ENCODE measurements around the gene TMEM115.

Gene TMEM115

GRCh38 chr3:50339485-50340146, 19.7 kb downstream of the TMEM115 start:
- intact Hi-C loops (cut with micrococcal nuclease): loop anchor here (5.0 kb wide), 1 partner anchor 102 kb away; the partner anchor contains the start of gene GNAI2
- Mint-ChIP-seq H3K27ac (peak overlapping the region; percentile 96), H3K4me1 (ENCODE audit: low read depth) (peaks cover 63% of the 10 kb centered on the region), H3K27me3 (no peaks in the 10 kb centered on the region), H3K9me3 (no peaks in the 10 kb centered on the region), H3K36me3 (ENCODE audit: low read depth) (peaks cover 60% of the 10 kb centered on the region), H3K4me3 (peak overlapping the region; percentile 78)

GRCh38 chr3:50338965-50339364, 20.4 kb downstream of the TMEM115 start:
- H3K36me3 Mint-ChIP-seq (ENCODE audit: low read depth): peaks cover 66% of the 10 kb centered on the region
- H3K27ac Mint-ChIP-seq: peak overlapping the region; percentile 96
- H3K27me3 Mint-ChIP-seq: no peaks in the 10 kb centered on the region
- intact Hi-C loops (cut with micrococcal nuclease): loop anchor here (5.0 kb wide), 1 partner anchor 102 kb away; the partner anchor contains the start of gene GNAI2
- H3K9me3 Mint-ChIP-seq: no peaks in the 10 kb centered on the region
- H3K4me3 Mint-ChIP-seq: peak overlapping the region; percentile 78
- peaks cover 63% of the 10 kb centered on the region for H3K4me1 Mint-ChIP-seq (ENCODE audit: low read depth)

GRCh38 chr3:50337175-50337861, 22.0 kb downstream of the TMEM115 start:
- Mint-ChIP-seq H3K27ac (peak overlapping the region; percentile 96), H3K36me3 (ENCODE audit: low read depth) (peaks cover 83% of the 10 kb centered on the region), H3K4me1 (ENCODE audit: low read depth) (peaks cover 54% of the 10 kb centered on the region), H3K4me3 (peak overlapping the region; percentile 78), H3K27me3 (no peaks in the 10 kb centered on the region), H3K9me3 (no peaks in the 10 kb centered on the region)
- intact Hi-C loops (cut with micrococcal nuclease): loop anchor here (1.0 to 5.0 kb wide), 3 partner anchors 9 to 100 kb away; partner anchors contain the start of genes GNAI2, IFRD2 and TUSC2

DNA sequence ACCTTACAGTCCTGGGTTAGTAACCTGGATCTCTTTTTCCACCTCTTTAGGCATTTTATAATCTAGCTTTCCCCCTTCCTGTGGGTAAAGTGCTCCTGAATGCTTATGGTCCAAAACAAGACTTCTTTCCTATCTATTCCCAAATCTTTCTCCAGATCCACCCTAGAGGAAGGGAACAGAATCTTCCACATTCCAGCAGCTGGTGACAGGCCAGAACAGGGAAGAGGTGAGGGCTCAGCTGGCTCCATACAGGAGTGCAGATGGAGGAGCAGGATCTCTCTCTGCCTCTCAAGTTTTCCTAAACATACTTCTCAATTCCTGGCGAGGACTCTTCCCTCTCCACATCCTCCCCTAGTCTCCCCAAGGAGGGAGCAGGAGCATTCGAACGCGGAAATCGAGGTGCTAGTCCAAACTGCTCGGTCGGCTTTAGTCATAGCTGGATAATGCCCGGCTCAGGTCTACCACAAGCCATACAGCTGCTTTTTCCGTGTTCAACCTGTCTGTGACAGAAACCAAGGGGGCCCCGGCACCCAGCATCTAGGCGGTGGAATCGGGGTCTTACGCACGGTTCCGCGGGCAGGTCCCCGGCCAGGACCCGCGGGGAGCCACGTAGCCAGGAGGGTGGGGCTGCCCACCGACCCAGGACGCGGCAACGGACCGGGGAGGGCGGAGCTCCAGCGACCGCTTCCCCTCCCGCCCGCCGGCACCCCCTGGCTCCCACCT, 22.7 kb downstream of the TMEM115 start:
- Mint-ChIP-seq H3K36me3 (ENCODE audit: low read depth) (peaks cover 90% of the 10 kb centered on the region), H3K27me3 (no peaks in the 10 kb centered on the region)
- intact Hi-C loops (cut with micrococcal nuclease): loop anchor here (1.0 to 5.0 kb wide), 3 partner anchors 8 to 99 kb away; partner anchors contain the start of genes GNAI2, IFRD2 and TUSC2

DNA sequence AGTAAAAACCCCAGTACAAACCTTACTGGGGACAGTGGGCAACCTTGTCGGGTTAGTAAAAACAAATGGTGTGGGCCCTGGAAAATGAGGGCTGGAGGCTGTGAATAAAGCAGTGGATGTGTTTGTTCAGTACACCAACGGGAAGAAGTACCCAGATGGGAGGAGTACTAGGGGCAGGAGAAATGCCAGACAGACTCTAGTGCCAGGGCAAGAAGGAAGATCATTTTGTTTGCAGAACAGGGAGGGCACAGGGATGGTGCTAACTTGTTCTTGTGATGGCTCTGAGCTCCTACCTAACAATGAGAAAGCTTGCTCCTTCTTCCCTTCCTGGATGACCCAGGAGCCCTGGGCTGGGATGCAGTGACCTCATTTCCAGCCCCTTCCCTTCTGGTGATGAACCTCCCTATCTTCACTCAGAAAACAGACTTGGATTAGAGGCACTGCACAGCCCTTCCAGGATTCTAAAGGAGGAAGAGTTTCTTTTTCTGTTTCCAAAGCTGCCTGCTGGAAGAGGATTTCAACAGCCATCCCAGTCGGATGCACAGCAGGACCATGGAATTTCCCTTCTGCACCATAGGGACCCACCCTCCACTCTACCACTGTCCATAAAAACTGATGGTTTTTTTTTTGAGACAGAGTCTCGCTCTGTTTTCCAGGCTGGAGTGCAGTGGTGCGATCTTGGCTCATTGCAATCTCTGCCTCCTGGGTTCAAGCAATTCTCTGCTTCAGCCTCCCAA, 24.8 kb downstream of the TMEM115 start:
- Mint-ChIP-seq H3K4me3 (no peak overlapping the region), H3K27me3 (no peaks in the 10 kb centered on the region), H3K4me1 (ENCODE audit: low read depth) (peaks cover 57% of the 10 kb centered on the region), H3K36me3 (ENCODE audit: low read depth) (peaks cover 99% of the 10 kb centered on the region), H3K9me3 (no peaks in the 10 kb centered on the region), H3K27ac (peak overlapping the region; percentile 59)
- intact Hi-C loops (cut with micrococcal nuclease): loop anchor here (5.0 kb wide), 1 partner anchor 97 kb away; the partner anchor contains the start of gene GNAI2

More for the DNA sequence above, 22.7 kb downstream of the TMEM115 start:
- Mint-ChIP-seq H3K27ac (peak overlapping the region; percentile 96), H3K4me3 (peak overlapping the region; percentile 78), H3K9me3 (no peaks in the 10 kb centered on the region), H3K4me1 (ENCODE audit: low read depth) (peaks cover 51% of the 10 kb centered on the region)

DNA sequence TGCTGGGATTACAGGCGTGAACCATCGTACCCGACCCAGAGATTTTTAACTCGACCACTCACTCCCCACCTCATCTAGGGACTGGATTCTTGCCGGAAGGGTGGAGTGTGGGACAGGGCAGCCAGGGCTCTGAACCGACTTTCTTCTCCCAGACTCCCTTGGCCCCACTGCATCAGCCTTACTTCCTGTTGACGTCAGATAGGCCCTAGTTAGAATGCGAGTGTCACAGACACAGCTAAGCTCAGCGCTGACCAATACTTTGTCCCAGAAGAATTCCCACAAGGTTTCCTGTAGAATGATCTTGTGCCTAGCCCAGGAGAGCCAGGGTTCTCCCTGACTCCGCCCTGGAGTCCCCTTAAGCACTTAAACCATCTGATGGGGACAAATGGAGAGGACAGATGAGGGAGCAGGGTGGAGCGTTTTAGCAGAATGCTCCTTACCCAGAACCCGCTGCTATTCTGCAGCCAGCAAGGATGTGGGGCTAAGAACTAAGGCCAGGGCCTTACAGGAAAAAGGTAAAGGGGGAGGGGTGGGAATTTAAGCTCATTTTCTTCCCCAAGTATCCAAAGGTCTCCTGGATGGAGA, 25.5 kb downstream of the TMEM115 start:
- no peak overlapping the region for H3K4me3 Mint-ChIP-seq

GRCh38 chr3:50331364-50331907, 27.9 kb downstream of the TMEM115 start:
- H3K4me1 Mint-ChIP-seq (ENCODE audit: low read depth): peaks cover 55% of the 10 kb centered on the region
- H3K4me3 Mint-ChIP-seq: no peak overlapping the region
- H3K27ac Mint-ChIP-seq: no peak overlapping the region
- H3K27me3 Mint-ChIP-seq: no peaks in the 10 kb centered on the region
- H3K36me3 Mint-ChIP-seq (ENCODE audit: low read depth): peaks cover 88% of the 10 kb centered on the region
- intact Hi-C loops (cut with micrococcal nuclease): no loop called here
- H3K9me3 Mint-ChIP-seq: no peaks in the 10 kb centered on the region

More for the DNA sequence above, 25.5 kb downstream of the TMEM115 start:
- Mint-ChIP-seq H3K27ac (peak overlapping the region; percentile 59), H3K27me3 (no peaks in the 10 kb centered on the region), H3K4me1 (ENCODE audit: low read depth) (peaks cover 55% of the 10 kb centered on the region), H3K9me3 (no peaks in the 10 kb centered on the region), H3K36me3 (ENCODE audit: low read depth) (peaks cover 99% of the 10 kb centered on the region)
- intact Hi-C loops (cut with micrococcal nuclease): no loop called here

DNA sequence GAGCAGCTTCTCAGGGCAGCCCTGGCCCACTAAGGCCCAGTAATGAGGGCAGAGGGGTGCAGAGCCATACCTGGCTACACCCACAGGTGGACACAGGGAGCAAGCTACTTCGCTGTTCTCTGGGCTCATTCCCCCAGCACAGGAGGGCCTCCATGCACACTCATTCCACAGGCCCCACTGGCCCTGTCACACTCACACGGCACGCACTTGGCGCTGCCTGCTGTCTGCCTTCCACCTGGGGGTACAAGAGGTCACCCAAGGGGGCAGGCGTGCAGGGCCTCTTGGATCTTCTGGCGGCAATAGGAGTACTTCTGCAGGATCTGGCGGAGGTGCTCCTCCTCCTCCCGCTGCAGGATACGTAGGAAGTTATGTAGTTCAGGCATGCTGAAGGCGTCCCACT, 29.0 kb downstream of the TMEM115 start:
- peaks cover 55% of the 10 kb centered on the region for H3K4me1 Mint-ChIP-seq (ENCODE audit: low read depth)
- no peak overlapping the region for H3K27ac Mint-ChIP-seq
- H3K4me3 Mint-ChIP-seq: no peak overlapping the region
- H3K36me3 Mint-ChIP-seq (ENCODE audit: low read depth): peaks cover 88% of the 10 kb centered on the region
- no peaks in the 10 kb centered on the region for H3K27me3 Mint-ChIP-seq
- intact Hi-C loops (cut with micrococcal nuclease): no loop called here
- no peaks in the 10 kb centered on the region for H3K9me3 Mint-ChIP-seq

DNA sequence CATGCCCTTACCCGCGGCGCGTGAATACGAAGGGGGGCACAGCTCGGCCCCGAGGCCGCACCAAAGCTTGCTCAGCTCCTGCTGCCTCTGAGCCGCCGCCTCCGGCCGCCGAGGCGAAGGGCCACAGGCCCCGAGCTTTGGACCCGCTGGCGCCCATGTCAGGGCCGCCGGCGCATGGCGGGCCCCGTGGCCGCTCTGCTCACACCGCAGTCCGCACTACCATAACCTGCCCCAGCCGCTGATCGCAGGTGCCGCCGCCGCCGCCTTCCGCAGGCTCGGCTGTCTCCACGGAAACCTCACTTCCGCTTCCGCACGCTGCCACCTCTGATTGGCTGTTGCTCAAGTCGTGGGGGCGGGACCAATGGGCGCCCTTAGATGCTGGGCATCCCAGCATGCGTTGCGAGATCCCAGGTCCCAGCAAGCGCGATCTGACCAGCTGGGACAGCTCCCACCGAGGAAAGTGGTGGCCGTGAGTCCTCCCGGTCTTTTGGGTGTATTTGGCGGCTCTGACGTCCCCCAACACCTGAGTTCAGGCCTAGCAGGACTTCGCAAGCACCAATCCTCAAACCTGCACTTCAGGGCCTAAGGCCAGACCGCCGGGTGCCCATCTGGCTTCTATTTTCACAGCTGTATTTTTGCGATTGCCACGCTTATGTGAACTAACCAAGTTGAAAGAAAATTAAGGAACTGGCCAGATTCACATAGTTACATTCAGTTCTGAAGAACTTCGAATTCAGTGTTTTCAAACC, 31.2 kb downstream of the TMEM115 start, which contains the start of gene TUSC2:
TSS of gene TUSC2 (minus strand) at position 281 of the 749 bp plus-strand sequence. CDS start at position 157, 124 bp downstream.
- Mint-ChIP-seq H3K36me3 (ENCODE audit: low read depth) (peaks cover 71% of the 10 kb centered on the region), H3K4me3 (peak within 1 kb of the TSS; percentile 75), H3K27me3 (no peaks in the 10 kb centered on the region), H3K4me1 (ENCODE audit: low read depth) (peaks cover 64% of the 10 kb centered on the region), H3K27ac (peak within 1 kb of the TSS; percentile 76), H3K9me3 (no peaks in the 10 kb centered on the region)
- intact Hi-C loops (cut with micrococcal nuclease): loop anchor here (1.0 kb wide), 1 partner anchor 9 kb away; no protein-coding TSS in a partner anchor

DNA sequence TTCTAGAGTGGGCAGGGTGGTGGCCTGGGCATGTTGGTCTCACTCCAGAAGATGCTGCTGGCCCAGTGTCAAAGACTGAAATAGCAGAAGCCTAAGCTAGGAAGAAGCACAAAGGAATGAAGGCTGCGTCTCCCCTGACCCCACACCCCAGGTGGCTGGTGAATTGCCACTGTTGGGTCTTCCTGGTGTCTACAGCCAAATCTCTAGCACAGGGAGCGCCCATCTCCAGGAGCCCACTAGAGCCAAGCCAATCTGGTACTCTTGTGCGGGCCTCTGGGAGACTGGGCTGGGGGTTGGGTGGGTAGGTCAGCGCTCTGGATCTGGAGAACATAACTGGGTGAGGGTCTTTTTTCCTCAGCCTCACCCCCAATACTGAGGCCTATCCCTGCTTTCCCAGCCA, 32.2 kb downstream of the TMEM115 start:
- intact Hi-C loops (cut with micrococcal nuclease): no loop called here
- Mint-ChIP-seq H3K9me3 (no peaks in the 10 kb centered on the region), H3K27me3 (no peaks in the 10 kb centered on the region), H3K36me3 (ENCODE audit: low read depth) (peaks cover 61% of the 10 kb centered on the region), H3K27ac (peak overlapping the region; percentile 76), H3K4me3 (peak overlapping the region; percentile 75), H3K4me1 (ENCODE audit: low read depth) (peaks cover 71% of the 10 kb centered on the region)

DNA sequence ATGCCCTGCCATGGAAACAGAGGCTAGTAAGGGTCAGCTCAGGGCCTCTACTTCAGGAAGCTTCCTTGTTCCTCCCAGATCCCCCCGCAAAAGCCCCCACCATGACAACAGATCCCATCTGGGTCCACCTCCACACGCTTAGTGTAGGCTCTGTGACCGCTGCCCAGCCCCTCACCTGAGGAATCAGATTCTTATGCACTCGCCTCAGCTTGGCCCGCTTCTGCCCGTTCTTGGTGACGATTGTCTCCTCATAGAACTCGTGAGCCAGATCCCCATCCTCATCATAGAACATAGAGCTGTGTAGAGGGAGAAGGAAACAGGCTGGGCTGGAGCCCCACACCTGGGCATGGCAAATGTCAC, 33.2 kb downstream of the TMEM115 start:
- Mint-ChIP-seq H3K27ac (peak overlapping the region; percentile 97), H3K36me3 (ENCODE audit: low read depth) (peaks cover 51% of the 10 kb centered on the region), H3K27me3 (no peaks in the 10 kb centered on the region), H3K4me3 (no peak overlapping the region), H3K9me3 (no peaks in the 10 kb centered on the region), H3K4me1 (ENCODE audit: low read depth) (peaks cover 71% of the 10 kb centered on the region)
- intact Hi-C loops (cut with micrococcal nuclease): no loop called here

- intact Hi-C loops (cut with micrococcal nuclease): no loop called here
- H3K36me3 Mint-ChIP-seq (ENCODE audit: low read depth): peaks cover 47% of the 10 kb centered on the region
- H3K27ac Mint-ChIP-seq: peak overlapping the region; percentile 97
- H3K4me3 Mint-ChIP-seq: no peak overlapping the region
- peaks cover 70% of the 10 kb centered on the region for H3K4me1 Mint-ChIP-seq (ENCODE audit: low read depth)
- H3K9me3 Mint-ChIP-seq: no peaks in the 10 kb centered on the region
- no peaks in the 10 kb centered on the region for H3K27me3 Mint-ChIP-seq
These were observed 33.7 kb downstream of the TMEM115 start for GRCh38 chr3:50325497-50326181.

All from dendritic cell treated with granulocyte-macrophage colony-stimulating factor and Interleukin-4, amounts not matched to agents 40 ng/mL and 50 ng/mL, for 4 days (primary cell).